Right lung (tissue), 5 donors: ENCODE results near the gene MYO18B. TPM values are rescaled to one million over a fixed set of nuclear protein-coding genes. Genes with fewer than 3 reads are reported as not detected.
A peak's percentile ranks its signal among the peaks of the same experiment; 100 is the strongest.

Experiments used
- DNase-seq, 2 donors: peaks; one replicate each; pipeline ENCODE4 v3.0.0-alpha.2; 2013
- polyA plus RNA-seq, 5 donors: library from polyadenylated mRNA; unstranded; fragments of 120-200 nt; gene quantifications; one replicate each; pipeline versions ENCODE4 v1.2.1 to v1.2.3, GENCODE V29; 2013; ENCODE audit warnings: inconsistent platforms in 1 of 5, low replicate concordance in 1 of 5; ENCODE audit not compliant: insufficient read length in 5 of 5, insufficient read depth in 1 of 5

Gene MYO18B
- polyA plus RNA-seq, 5 donors = 0.11 to 3.4 (median 0.15) TPM

GRCh38 chr22:25748704-25749103 is 6.7 kb downstream of the MYO18B start:
- no peak for DNase-seq

- no peak for DNase-seq
Measured at GRCh38 chr22:25749420-25750169, 7.6 kb downstream of the MYO18B start.

- DNase-seq = no peak
Measured at GRCh38 chr22:25750569-25751173, 8.7 kb downstream of the MYO18B start.

DNA sequence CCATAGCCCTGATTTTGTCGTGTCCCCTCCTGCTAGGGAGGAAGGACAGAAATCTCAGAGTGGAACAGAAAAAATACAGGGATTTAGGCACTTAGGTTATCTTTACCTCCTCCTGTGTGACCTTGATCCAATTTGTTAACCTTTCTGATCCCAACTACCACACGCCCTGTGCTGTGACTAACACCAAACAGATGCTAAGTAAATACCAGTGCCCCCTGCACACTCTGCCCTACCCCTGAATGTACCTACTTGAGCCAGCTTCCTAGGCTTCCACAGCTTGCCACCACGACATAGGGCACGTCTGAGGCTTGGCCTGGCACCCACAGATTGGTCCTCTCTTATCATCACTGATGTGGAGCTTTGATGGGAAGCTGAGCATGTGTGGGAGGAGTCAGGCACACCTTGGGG is 9.2 kb downstream of the MYO18B start:
- no peak for DNase-seq

DNA sequence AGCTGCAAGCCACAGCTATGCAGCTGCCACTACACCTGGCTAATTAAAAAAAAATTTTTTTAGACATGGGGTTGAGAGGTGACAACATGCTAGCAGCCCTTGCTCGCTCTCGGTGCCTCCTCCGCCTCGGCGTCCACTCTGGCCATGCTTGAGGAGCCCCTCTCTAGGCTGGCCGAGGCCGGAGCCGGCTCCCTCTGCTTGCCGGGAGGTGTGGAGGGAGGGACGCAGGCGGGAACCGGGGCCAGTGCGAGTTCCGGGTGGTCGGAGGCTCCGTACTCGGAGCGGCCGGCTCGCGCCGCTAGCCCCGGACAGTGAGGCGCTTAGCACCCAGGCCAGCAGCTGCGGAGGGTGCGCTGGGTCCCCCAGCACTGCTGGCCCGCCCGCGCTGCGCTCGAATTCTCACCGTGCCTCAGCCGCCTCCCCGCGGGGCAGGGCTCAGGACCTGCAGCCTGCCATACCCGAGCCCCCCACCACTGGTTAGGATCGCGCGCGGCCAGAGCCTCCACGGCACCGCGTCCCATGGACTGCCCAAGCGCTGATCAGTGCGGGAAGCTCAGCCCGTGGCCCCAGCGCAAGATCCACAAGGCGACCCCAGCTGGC is 10.7 kb downstream of the MYO18B start:
- no peak for DNase-seq

DNA sequence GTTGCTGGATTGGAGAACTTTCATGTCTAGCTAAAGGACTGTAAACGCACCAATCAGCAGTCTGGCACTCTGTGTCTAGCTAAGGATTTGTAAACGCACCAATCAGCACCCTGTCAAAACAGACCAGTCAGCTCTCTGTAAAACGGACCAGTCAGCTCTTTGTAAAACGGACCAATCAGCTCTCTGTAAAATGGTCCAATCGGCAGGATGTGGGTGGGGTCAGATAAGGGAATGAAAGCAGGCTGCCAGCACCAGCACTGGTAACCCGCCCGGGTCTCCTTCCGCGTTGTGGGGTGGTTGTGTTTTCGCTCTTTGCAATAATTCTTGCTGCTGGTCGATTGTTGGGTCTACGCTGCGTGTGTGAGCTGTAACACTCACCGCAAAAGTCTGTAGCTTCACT is 11.3 kb downstream of the MYO18B start:
- no peak for DNase-seq

DNA sequence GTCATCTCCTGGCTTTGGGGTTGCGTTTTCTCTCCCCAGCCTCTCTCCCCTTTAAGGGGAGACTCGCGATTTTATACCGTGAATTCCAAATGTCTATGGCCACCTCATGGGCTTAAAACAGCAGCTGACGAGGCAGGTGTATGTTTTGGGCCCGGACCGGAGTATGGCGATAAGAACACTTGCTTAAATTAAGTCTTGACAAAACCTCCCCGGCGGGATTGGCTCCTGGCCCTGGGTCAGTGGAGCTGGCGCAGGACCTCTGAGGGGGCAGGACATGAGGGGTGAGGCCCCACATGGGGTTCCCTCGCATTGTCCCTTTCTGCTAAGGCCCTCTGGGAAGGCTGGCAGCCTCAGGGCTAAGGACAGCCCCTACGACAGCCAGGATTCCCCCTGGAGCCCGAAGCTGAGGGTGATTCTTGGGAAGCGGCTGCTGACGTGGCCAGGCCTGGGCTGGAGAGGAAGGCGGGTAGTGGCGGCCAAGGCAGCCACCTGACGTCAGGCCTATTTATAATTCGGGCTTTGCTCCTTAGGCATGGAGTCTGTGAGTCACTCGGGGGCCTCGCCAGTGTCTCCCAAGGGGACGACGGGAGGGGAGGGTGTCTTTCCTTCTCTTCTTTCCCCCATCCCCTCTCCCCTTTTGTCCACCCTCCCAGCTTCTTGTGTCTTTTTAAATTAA is 12.7 kb downstream of the MYO18B start:
- no peak for DNase-seq

- no peak for DNase-seq
Measured at GRCh38 chr22:25757686-25758085, 15.7 kb downstream of the MYO18B start.

DNA sequence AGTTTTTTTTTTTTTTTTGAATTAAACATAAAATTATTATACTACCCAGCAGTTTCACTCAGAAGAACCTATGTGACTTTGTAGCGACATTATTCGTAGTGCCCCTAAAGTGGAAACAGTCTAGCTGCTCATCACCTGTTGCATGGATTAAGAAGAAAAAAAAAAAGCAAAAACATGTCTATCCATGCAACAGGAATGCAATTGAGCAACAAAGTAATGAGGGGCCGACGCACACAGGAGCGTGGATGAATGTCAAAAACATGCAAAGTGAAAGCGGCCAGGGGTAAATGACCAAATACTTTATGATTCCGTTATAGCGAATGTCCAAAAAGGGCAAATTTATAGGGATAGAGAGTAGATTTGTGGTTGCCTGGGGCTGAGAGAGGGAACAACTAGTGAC is 16.3 kb downstream of the MYO18B start:
- DNase-seq = no peak

DNA sequence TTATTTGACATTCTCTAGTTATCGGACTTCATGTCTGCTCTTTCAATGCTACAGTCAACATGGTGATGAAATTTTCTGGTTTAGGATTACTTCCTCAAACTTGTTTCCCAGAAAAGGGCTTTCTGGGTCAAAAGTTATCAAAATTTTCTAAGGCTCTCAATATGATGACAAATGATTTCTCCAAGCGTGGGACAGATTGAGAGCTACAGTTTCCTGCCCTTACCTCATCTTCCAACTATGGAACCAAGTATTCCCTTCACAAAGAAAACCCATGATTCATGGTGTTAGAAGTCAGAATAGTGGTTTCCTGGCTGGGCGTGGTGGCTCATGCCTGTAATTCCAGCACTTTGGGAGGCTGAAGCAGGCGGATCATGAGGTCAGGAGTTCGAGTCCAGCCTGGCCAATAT is 17.8 kb downstream of the MYO18B start:
- peak in 1 of 2 donors; percentile 15 for DNase-seq

- no peak for DNase-seq
Measured at GRCh38 chr22:25760294-25760693, 18.3 kb downstream of the MYO18B start.

GRCh38 chr22:25760848-25761595 is 19.0 kb downstream of the MYO18B start:
- no peak for DNase-seq

DNA sequence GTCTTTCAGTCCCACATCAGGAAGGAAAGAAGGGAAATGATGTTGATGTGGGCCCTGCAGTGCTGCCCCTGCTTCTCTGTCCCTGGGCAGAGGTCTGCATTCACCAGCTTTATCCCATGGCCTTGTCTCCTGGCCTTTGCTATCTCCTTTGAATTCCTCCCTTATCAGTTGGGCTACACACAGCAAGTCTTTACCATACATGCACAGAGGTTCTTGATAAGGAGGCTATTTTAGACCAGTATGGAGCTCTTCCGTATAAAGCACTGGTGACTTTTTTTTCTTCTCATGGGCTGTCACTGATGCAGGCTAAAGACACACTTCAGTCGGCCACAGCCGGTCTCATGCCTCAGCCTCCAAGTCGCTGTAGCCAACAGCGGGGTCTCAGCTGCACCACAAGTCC is 20.2 kb downstream of the MYO18B start:
- no peak for DNase-seq

- DNase-seq = no peak
Measured at GRCh38 chr22:25763239-25763777, 21.3 kb downstream of the MYO18B start.

DNA sequence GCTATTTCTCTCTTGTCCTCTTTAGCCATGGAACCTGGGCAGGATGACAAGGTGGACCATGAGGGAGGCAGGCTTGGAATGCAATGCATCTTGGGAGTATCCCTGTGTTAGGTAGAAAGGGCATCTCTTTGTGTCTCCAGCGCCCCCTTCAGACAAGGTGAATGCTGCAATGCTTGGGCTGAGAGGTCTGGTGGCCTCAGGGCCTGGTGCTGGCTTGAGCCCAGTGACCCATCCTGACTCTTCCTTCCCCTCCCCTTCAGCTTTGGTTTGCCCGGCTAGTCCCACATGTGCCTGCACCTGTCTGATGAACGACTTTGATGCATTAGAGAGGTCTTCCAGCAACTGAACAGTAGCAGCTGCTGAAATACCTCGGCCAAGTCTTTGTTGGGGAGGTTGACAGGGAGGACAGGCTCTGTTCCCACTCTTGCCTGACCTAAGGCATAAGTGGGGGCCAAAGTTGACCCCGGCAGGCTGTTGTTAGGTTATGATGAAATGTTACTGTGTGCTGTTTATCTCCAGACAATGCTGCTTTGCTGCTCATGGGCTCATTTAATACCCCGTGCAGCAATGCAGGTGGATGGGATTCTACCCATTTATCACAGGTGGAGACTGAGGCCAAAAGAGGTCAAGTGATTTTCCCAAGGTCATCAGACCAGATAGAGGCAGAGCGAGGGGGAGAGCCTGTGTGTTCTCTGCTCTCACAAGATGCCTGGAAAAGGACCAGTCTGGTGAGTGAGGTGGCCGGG is 22.5 kb downstream of the MYO18B start:
- no peak for DNase-seq

DNA sequence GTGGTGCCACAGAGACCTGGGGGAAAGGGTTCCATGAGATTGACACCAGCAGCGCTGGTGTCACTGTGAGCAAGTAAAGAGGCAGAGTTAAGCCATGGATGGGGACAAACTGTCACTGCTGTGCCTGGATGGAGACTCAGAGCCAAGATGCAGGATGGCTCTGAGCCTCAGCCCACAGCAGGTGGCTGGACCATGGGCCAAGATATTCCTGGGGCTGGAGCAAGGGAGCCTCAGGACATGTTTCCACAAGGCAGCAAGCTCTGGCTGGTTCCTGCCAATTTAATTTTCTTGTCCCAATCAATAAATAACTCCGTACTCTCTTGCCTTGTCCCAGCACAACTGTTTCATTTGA is 23.0 kb downstream of the MYO18B start:
- DNase-seq = no peak

GRCh38 chr22:25765801-25766200 is 23.8 kb downstream of the MYO18B start:
- DNase-seq = no peak

DNA sequence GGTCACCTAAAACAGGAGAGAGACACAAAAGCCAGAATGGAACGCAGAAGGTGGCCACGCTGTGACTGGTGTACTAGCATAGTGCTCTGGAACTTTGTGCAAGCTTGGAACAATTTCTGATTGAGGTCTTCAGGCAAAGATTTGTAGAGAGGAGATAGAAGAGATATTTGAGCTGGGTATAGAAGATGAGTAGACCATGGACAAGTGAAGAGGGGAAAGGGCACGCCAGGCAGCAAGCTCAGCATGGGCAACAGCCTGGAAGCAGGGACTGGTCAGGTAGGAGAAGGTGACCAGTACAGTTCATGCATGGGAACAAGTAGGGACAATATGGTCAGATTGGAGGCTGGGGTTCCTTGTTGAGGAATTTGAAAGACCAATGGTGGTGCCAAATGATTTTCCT is 24.4 kb downstream of the MYO18B start:
- DNase-seq = no peak

GRCh38 chr22:25770333-25770732 is 28.3 kb downstream of the MYO18B start:
- DNase-seq = no peak

DNA sequence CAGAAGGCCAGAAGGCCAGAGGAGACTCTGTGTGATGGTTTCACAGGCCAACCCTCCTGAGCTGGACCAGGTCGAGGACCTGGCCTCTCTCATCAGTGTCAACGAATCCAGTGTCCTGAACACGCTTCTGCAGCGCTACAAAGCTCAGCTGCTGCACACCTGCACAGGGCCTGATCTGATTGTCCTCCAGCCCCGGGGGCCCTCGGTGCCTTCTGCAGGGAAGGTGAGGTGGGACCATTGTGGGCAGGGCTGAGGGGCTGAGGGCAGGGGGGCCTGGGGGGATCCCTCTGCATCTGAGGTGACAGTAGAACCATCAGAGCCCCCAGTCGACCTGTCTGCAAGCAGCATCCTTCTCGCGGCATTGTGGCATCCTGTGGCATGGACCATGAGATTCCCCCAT is 30.3 kb downstream of the MYO18B start:
- DNase-seq = no peak

DNA sequence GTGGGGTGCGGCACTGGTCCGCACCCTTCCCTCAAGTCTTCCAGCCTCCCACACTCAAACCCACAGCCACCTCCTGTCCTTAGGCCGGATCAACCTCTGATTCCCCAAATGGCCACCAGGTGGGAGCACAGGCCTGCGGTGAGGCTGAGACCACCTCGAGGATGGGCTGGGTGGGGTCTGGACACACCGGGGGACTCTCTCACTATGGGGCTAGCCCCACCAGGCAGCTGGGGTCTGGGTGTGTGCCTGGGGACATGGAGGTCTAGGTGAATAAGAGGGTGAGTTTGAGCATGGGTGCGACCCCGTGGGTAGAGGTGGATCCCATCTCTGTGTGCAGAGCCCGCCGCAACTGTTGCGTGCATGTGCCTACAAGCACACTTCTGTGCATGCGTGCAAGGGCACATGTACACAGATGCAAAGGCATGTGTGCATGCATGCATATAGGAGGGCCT is 32.6 kb downstream of the MYO18B start:
- DNase-seq = no peak
